Measurements from ENCODE around the gene SLC7A4. TPM values are rescaled to one million over a fixed set of nuclear protein-coding genes. Genes with fewer than 3 reads are reported as not detected.

The SLC7A4 gene
- polyA plus RNA-seq, 2 donors: 4.0 to 4.5 TPM

- H3K27me3 ChIP-seq (ENCODE audit: control insufficient read depth in 1 of 2, insufficient read depth in 2 of 2, low read length in 2 of 2): no peaks in the 10 kb centered on the region
- no peaks in the 10 kb centered on the region for H3K36me3 ChIP-seq (ENCODE audit: control insufficient read depth in 2 of 2, insufficient read depth in 2 of 2, low read length in 1 of 2)
- H3K27ac ChIP-seq (ENCODE audit: low read depth in 2 of 2, low read length in 1 of 2): no peak overlapping the region
- H3K4me3 ChIP-seq (ENCODE audit: low read depth in 1 of 2, low read length in 2 of 2): peak overlapping the region; percentile 36
- no peaks in the 10 kb centered on the region for H3K9me3 ChIP-seq (ENCODE audit: control insufficient read depth in 2 of 2, insufficient read depth in 1 of 2, low read depth in 1 of 2, low read length in 1 of 2)
- peaks cover 3 to 19% of the 10 kb centered on the region in 2 donors for H3K4me1 ChIP-seq (ENCODE audit: control insufficient read depth in 2 of 2, insufficient read depth in 2 of 2, low read length in 1 of 2)
- 79 to 84% methylated on average over 18 of the region's 18 CpGs for WGBS, 2 donors
These were observed 770 bp downstream of the SLC7A4 start for GRCh38 chr22:21031545-21032036.

GRCh38 chr22:21030621-21031544 lies 1.5 kb downstream of the SLC7A4 start:
- no peaks in the 10 kb centered on the region for H3K27me3 ChIP-seq (ENCODE audit: control insufficient read depth in 1 of 2, insufficient read depth in 2 of 2, low read length in 2 of 2)

GRCh38 chr22:21030032-21030431 lies 2.3 kb downstream of the SLC7A4 start:
- WGBS, 2 donors: 90 to 92% methylated on average over 15 of the region's 15 CpGs
- H3K27me3 ChIP-seq (ENCODE audit: control insufficient read depth in 1 of 2, insufficient read depth in 2 of 2, low read length in 2 of 2): no peaks in the 10 kb centered on the region

More at GRCh38 chr22:21030621-21031544, 1.5 kb downstream of the SLC7A4 start:
- Histone ChIP-seq H3K9me3 (ENCODE audit: control insufficient read depth in 2 of 2, insufficient read depth in 1 of 2, low read depth in 1 of 2, low read length in 1 of 2) (no peaks in the 10 kb centered on the region), H3K4me3 (ENCODE audit: low read depth in 1 of 2, low read length in 2 of 2) (no peak overlapping the region), H3K4me1 (ENCODE audit: control insufficient read depth in 2 of 2, insufficient read depth in 2 of 2, low read length in 1 of 2) (peaks cover 5 to 26% of the 10 kb centered on the region in 2 donors), H3K36me3 (ENCODE audit: control insufficient read depth in 2 of 2, insufficient read depth in 2 of 2, low read length in 1 of 2) (no peaks in the 10 kb centered on the region), H3K27ac (ENCODE audit: low read depth in 2 of 2, low read length in 1 of 2) (no peak overlapping the region)
- 93 to 95% methylated on average over 40 of the region's 40 CpGs for whole genome bisulfite sequencing, 2 donors

GRCh38 chr22:21029486-21030025 lies 2.8 kb downstream of the SLC7A4 start:
- H3K4me3 ChIP-seq (ENCODE audit: low read depth in 1 of 2, low read length in 2 of 2): no peak overlapping the region
- H3K36me3 ChIP-seq (ENCODE audit: control insufficient read depth in 2 of 2, insufficient read depth in 2 of 2, low read length in 1 of 2): no peaks in the 10 kb centered on the region
- 70 to 72% methylated on average over 12 of the region's 12 CpGs for WGBS, 2 donors
- no peaks in the 10 kb centered on the region for H3K27me3 ChIP-seq (ENCODE audit: control insufficient read depth in 1 of 2, insufficient read depth in 2 of 2, low read length in 2 of 2)
- no peak overlapping the region for H3K27ac ChIP-seq (ENCODE audit: low read depth in 2 of 2, low read length in 1 of 2)
- H3K9me3 ChIP-seq (ENCODE audit: control insufficient read depth in 2 of 2, insufficient read depth in 1 of 2, low read depth in 1 of 2, low read length in 1 of 2): no peaks in the 10 kb centered on the region
- peaks cover 5 to 30% of the 10 kb centered on the region in 2 donors for H3K4me1 ChIP-seq (ENCODE audit: control insufficient read depth in 2 of 2, insufficient read depth in 2 of 2, low read length in 1 of 2)

More at GRCh38 chr22:21030032-21030431, 2.3 kb downstream of the SLC7A4 start:
- Histone ChIP-seq H3K27ac (ENCODE audit: low read depth in 2 of 2, low read length in 1 of 2) (no peak overlapping the region), H3K4me3 (ENCODE audit: low read depth in 1 of 2, low read length in 2 of 2) (no peak overlapping the region), H3K4me1 (ENCODE audit: control insufficient read depth in 2 of 2, insufficient read depth in 2 of 2, low read length in 1 of 2) (peaks cover 5 to 30% of the 10 kb centered on the region in 2 donors), H3K9me3 (ENCODE audit: control insufficient read depth in 2 of 2, insufficient read depth in 1 of 2, low read depth in 1 of 2, low read length in 1 of 2) (no peaks in the 10 kb centered on the region), H3K36me3 (ENCODE audit: control insufficient read depth in 2 of 2, insufficient read depth in 2 of 2, low read length in 1 of 2) (no peaks in the 10 kb centered on the region)

DNA sequence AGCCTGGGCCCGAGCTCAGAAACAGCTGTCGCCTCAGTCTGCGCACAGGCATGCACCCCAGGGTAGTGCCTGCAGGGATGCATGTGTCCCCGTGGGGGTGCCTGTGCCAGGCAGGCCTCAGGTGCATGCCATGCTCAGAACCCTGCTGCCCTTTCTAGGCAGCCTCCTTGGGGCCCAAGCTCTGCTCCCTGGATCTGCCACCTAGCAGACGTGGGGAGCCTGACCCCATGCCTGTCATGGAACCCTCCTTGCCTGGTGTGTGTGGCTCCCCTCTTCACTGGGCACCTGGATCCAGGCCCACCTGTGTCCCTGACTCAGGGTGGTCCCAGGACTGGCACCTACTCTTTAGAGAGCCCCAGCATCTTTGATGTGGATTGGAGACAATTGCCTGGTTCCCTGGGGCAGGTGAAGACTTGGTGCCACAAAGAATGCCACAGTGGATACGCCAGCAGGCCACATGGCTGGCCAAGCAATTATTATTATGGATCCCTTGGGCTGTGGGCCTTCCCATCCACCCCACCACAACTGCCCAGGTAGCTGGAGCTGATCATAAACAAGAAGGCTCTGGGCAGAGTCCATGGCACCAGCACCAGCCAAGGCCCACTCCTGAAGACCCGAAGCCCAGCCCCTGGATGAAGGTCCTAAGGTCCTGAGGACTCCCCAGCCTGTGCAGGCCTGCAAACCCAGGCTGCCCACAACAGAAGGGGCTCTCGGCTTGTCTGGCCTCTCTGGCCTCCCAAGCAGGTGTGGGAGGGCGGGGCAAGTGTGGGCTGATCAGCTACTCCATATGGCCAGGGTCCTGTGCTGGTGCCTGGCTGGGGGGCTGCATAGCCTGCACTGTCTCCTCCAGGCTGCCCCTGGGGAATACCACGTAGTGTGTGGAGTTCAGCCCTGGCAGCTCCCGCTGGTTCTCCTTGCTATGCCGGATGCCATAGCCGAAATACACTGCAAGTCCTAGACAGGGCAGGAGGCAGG lies 3.8 kb downstream of the SLC7A4 start:
- no peaks in the 10 kb centered on the region for H3K36me3 ChIP-seq (ENCODE audit: control insufficient read depth in 2 of 2, insufficient read depth in 2 of 2, low read length in 1 of 2)
- H3K4me3 ChIP-seq (ENCODE audit: low read depth in 1 of 2, low read length in 2 of 2): no peak overlapping the region
- peaks cover 5 to 30% of the 10 kb centered on the region in 2 donors for H3K4me1 ChIP-seq (ENCODE audit: control insufficient read depth in 2 of 2, insufficient read depth in 2 of 2, low read length in 1 of 2)
- no peaks in the 10 kb centered on the region for H3K9me3 ChIP-seq (ENCODE audit: control insufficient read depth in 2 of 2, insufficient read depth in 1 of 2, low read depth in 1 of 2, low read length in 1 of 2)
- no peaks in the 10 kb centered on the region for H3K27me3 ChIP-seq (ENCODE audit: control insufficient read depth in 1 of 2, insufficient read depth in 2 of 2, low read length in 2 of 2)
- WGBS, 2 donors: 89 to 91% methylated on average over 13 of the region's 13 CpGs
- no peak overlapping the region for H3K27ac ChIP-seq (ENCODE audit: low read depth in 2 of 2, low read length in 1 of 2)

- Histone ChIP-seq H3K27ac (ENCODE audit: low read depth in 2 of 2, low read length in 1 of 2) (no peak overlapping the region), H3K4me3 (ENCODE audit: low read depth in 1 of 2, low read length in 2 of 2) (no peak overlapping the region), H3K27me3 (ENCODE audit: control insufficient read depth in 1 of 2, insufficient read depth in 2 of 2, low read length in 2 of 2) (no peaks in the 10 kb centered on the region), H3K9me3 (ENCODE audit: control insufficient read depth in 2 of 2, insufficient read depth in 1 of 2, low read depth in 1 of 2, low read length in 1 of 2) (no peaks in the 10 kb centered on the region), H3K4me1 (ENCODE audit: control insufficient read depth in 2 of 2, insufficient read depth in 2 of 2, low read length in 1 of 2) (peaks cover 5 to 29% of the 10 kb centered on the region in 2 donors), H3K36me3 (ENCODE audit: control insufficient read depth in 2 of 2, insufficient read depth in 2 of 2, low read length in 1 of 2) (no peaks in the 10 kb centered on the region)
- 59 to 64% methylated on average over 14 of the region's 14 CpGs for WGBS, 2 donors
These were observed 5.3 kb downstream of the SLC7A4 start for GRCh38 chr22:21026783-21027692.

GRCh38 chr22:21025763-21026755 lies 6.3 kb downstream of the SLC7A4 start:
- no peaks in the 10 kb centered on the region for H3K27me3 ChIP-seq (ENCODE audit: control insufficient read depth in 1 of 2, insufficient read depth in 2 of 2, low read length in 2 of 2)
- H3K36me3 ChIP-seq (ENCODE audit: control insufficient read depth in 2 of 2, insufficient read depth in 2 of 2, low read length in 1 of 2): no peaks in the 10 kb centered on the region
- peak overlapping the region in 1 of 2 donors; percentile 65 for H3K27ac ChIP-seq (ENCODE audit: low read depth in 2 of 2, low read length in 1 of 2)
- no peak overlapping the region for H3K4me3 ChIP-seq (ENCODE audit: low read depth in 1 of 2, low read length in 2 of 2)
- WGBS, 2 donors: 67 to 75% methylated on average over 27 of the region's 27 CpGs
- peaks cover 2 to 22% of the 10 kb centered on the region in 2 donors for H3K4me1 ChIP-seq (ENCODE audit: control insufficient read depth in 2 of 2, insufficient read depth in 2 of 2, low read length in 1 of 2)
- H3K9me3 ChIP-seq (ENCODE audit: control insufficient read depth in 2 of 2, insufficient read depth in 1 of 2, low read depth in 1 of 2, low read length in 1 of 2): no peaks in the 10 kb centered on the region

DNA sequence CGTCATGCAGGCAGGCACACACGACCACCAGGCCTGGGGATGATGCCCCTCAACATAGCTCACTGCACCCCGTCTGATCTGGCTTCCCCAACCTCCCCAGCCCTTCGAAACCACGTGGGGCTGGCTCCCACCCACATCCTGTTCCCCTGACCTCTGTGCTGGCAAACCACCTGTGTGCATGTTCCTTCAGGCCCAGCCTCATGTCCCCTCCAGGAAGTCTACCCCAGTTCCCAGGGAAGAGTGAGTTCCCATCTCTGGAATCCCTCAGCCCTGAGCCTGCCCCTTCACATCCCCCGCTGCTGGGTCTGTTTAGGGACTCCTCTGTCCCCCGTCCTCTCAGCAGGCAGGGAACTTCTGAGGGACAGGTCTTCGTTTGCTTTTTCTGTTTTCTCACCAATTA lies 7.1 kb downstream of the SLC7A4 start:
- H3K27me3 ChIP-seq (ENCODE audit: control insufficient read depth in 1 of 2, insufficient read depth in 2 of 2, low read length in 2 of 2): no peaks in the 10 kb centered on the region
- no peak overlapping the region for H3K4me3 ChIP-seq (ENCODE audit: low read depth in 1 of 2, low read length in 2 of 2)
- WGBS, 2 donors: 50 to 51% methylated on average over 8 of the region's 8 CpGs
- H3K36me3 ChIP-seq (ENCODE audit: control insufficient read depth in 2 of 2, insufficient read depth in 2 of 2, low read length in 1 of 2): no peaks in the 10 kb centered on the region
- peak overlapping the region in 1 of 2 donors; percentile 65 for H3K27ac ChIP-seq (ENCODE audit: low read depth in 2 of 2, low read length in 1 of 2)
- H3K4me1 ChIP-seq (ENCODE audit: control insufficient read depth in 2 of 2, insufficient read depth in 2 of 2, low read length in 1 of 2): peaks cover 2 to 22% of the 10 kb centered on the region in 2 donors
- H3K9me3 ChIP-seq (ENCODE audit: control insufficient read depth in 2 of 2, insufficient read depth in 1 of 2, low read depth in 1 of 2, low read length in 1 of 2): no peaks in the 10 kb centered on the region
